Suprapubic skin (tissue), 4 donors: ENCODE measurements around the gene NSG1. TPM values are rescaled to one million over a fixed set of nuclear protein-coding genes. Genes with fewer than 3 reads are reported as not detected.

Source experiments
- DNase-seq, 2 donors: peaks; one replicate each; pipeline ENCODE4 v3.0.0-alpha.2; 2019; ENCODE audit warnings: low spot score in 2 of 2
- H3K27ac ChIP-seq: fragments of 200-600 bp; sonication (generic); one replicate; pipeline ENCODE4 v1.5.1; 2019
- H3K27me3 ChIP-seq: fragments of 200-600 bp; sonication (generic); one replicate; pipeline ENCODE4 v1.5.1; 2019
- H3K36me3 ChIP-seq: fragments of 200-600 bp; sonication (generic); one replicate; pipeline ENCODE4 v1.5.1; 2019
- H3K4me1 ChIP-seq: fragments of 200-600 bp; sonication (generic); one replicate; pipeline ENCODE4 v1.5.1; 2019
- H3K4me3 ChIP-seq: fragments of 200-600 bp; sonication (generic); one replicate; pipeline ENCODE4 v1.5.1; 2019; ENCODE audit warnings: mild to moderate bottlenecking
- H3K9me3 ChIP-seq: fragments of 200-600 bp; sonication (generic); one replicate; pipeline ENCODE4 v1.5.1; 2019
- CTCF ChIP-seq, 2 donors: fragments of 200-600 bp in 1 of 2; fragments of 450-650 bp in 1 of 2; sonication (generic) in 1 of 2; IDR thresholded peaks; one replicate each; pipeline ENCODE4 v1.5.1; 2016 to 2019; ENCODE audit warnings: antibody characterized with exemption in 2 of 2, mild to moderate bottlenecking in 1 of 2, moderate library complexity in 1 of 2
- EP300 ChIP-seq: sonication (generic); formaldehyde crosslinking; IDR thresholded peaks from one replicate; pipeline ENCODE4 v1.6.1; 2017; ENCODE audit warnings: antibody characterized with exemption
- POLR2A ChIP-seq, 2 donors: fragments of 450-650 bp; IDR thresholded peaks; one replicate each; pipeline ENCODE4 v1.6.1; 2017; ENCODE audit warnings: antibody characterized with exemption in 2 of 2, mild to moderate bottlenecking in 2 of 2, moderate library complexity in 2 of 2
- POLR2AphosphoS5 ChIP-seq, 3 donors: sonication (generic); formaldehyde crosslinking; IDR thresholded peaks; one replicate each; pipeline ENCODE4 v1.6.1; 2017; ENCODE audit warnings: antibody characterized with exemption in 3 of 3
- WGBS: methylation state at CpG from one replicate; pipeline ENCODE4 v1.1.5; 2018; 5-methylcytosine and 5-hydroxymethylcytosine counted together
- total RNA-seq, 4 donors: library from RNA; depleted of rRNA; stranded (reverse); fragments of >200 nt; gene quantifications; one replicate each; pipeline ENCODE4 v1.1.0, GENCODE V29; 2016

The NSG1 gene
- total RNA-seq, 4 donors from 2014 or later: 42.2 to 157 (median 114) TPM

- Histone ChIP-seq H3K4me1 (no peaks in the 10 kb centered on the region), H3K4me3 (no peak overlapping the region), H3K27ac (no peak overlapping the region), H3K9me3 (no peaks in the 10 kb centered on the region), H3K36me3 (no peaks in the 10 kb centered on the region), H3K27me3 (peaks cover 23% of the 10 kb centered on the region)
- TF ChIP-seq POLR2A (IDR thresholded peaks at IDR 0.05): no peak
- no peak for TF ChIP-seq CTCF (IDR thresholded peaks at IDR 0.05)
- no peak for TF ChIP-seq POLR2AphosphoS5 (IDR thresholded peaks at IDR 0.05)
- TF ChIP-seq EP300: no peak
- 39% methylated on average over 1 of the region's 1 CpG for WGBS
- DNase-seq: no peak
Measured at GRCh38 chr4:4355302-4355701, 31.6 kb upstream of the NSG1 start.

GRCh38 chr4:4356106-4357041 is 30.5 kb upstream of the NSG1 start:
- WGBS: 61% methylated on average over 20 of the region's 26 CpGs

GRCh38 chr4:4358093-4358854 is 28.6 kb upstream of the NSG1 start:
- H3K36me3 ChIP-seq: no peaks in the 10 kb centered on the region
- no peaks in the 10 kb centered on the region for H3K4me1 ChIP-seq
- H3K9me3 ChIP-seq: no peaks in the 10 kb centered on the region
- WGBS: 53% methylated on average over 13 of the region's 13 CpGs
- peaks cover 37% of the 10 kb centered on the region for H3K27me3 ChIP-seq
- no peak for TF ChIP-seq CTCF (IDR thresholded peaks at IDR 0.05)
- TF ChIP-seq POLR2AphosphoS5 (IDR thresholded peaks at IDR 0.05): no peak
- no peak for TF ChIP-seq POLR2A (IDR thresholded peaks at IDR 0.05)
- TF ChIP-seq EP300: no peak
- no peak for DNase-seq
- H3K4me3 ChIP-seq: no peak overlapping the region
- no peak overlapping the region for H3K27ac ChIP-seq

More at GRCh38 chr4:4356106-4357041, 30.5 kb upstream of the NSG1 start:
- no peak for TF ChIP-seq EP300
- no peak for TF ChIP-seq POLR2AphosphoS5 (IDR thresholded peaks at IDR 0.05)
- TF ChIP-seq CTCF (IDR thresholded peaks at IDR 0.05): no peak
- no peak for TF ChIP-seq POLR2A (IDR thresholded peaks at IDR 0.05)
- Histone ChIP-seq H3K9me3 (no peaks in the 10 kb centered on the region), H3K36me3 (no peaks in the 10 kb centered on the region), H3K4me3 (no peak overlapping the region), H3K27ac (no peak overlapping the region), H3K4me1 (no peaks in the 10 kb centered on the region), H3K27me3 (peaks cover 29% of the 10 kb centered on the region)
- DNase-seq: no peak

GRCh38 chr4:4361883-4362282 is 25.0 kb upstream of the NSG1 start:
- H3K9me3 ChIP-seq: no peaks in the 10 kb centered on the region
- no peaks in the 10 kb centered on the region for H3K36me3 ChIP-seq
- H3K4me3 ChIP-seq: no peak overlapping the region
- DNase-seq: no peak
- 76% methylated on average over 8 of the region's 8 CpGs for WGBS
- TF ChIP-seq EP300: no peak
- TF ChIP-seq CTCF (IDR thresholded peaks at IDR 0.05): no peak
- no peak for TF ChIP-seq POLR2A (IDR thresholded peaks at IDR 0.05)
- TF ChIP-seq POLR2AphosphoS5 (IDR thresholded peaks at IDR 0.05): no peak
- no peaks in the 10 kb centered on the region for H3K4me1 ChIP-seq
- H3K27me3 ChIP-seq: peaks cover 34% of the 10 kb centered on the region
- no peak overlapping the region for H3K27ac ChIP-seq
